NK-92 (cell line): ENCODE data around the gene CKMT1A.
"Not testable (repeated sequence)": the region's sequence is repeated elsewhere in the genome, so short reads cannot be mapped to it uniquely, and the experiment has no call there.

Experiments used
- DNase-seq: peaks from one replicate; lab custom pipeline; 2025; ENCODE audit not compliant: unreplicated experiment; lab: John Stamatoyannopoulos, UW

Gene CKMT1A

GRCh38 chr15:43746903-43747309, 53.2 kb downstream of the CKMT1A start:
- DNase-seq: not testable (repeated sequence)

GRCh38 chr15:43748376-43748775, 54.7 kb downstream of the CKMT1A start:
- DNase-seq: no peak
